Osteocyte (in vitro differentiated cells): Measurements from ENCODE around the gene MYH7. TPM values are rescaled to one million over a fixed set of nuclear protein-coding genes. Genes with fewer than 3 reads are reported as not detected.
"Not testable (repeated sequence)": the region's sequence is repeated elsewhere in the genome, so short reads cannot be mapped to it uniquely, and the experiment has no call there.

Experiments used
- DNase-seq: peaks from one replicate; pipeline ENCODE4 v3.0.0; 2021; ENCODE audit warnings: mixed read lengths; ENCODE audit not compliant: unreplicated experiment; ENCODE audit errors: extremely low spot score
- H3K27ac Mint-ChIP-seq: one replicate; pipeline ENCODE4 v1.8.0; 2021; ENCODE audit warnings: mild to moderate bottlenecking, mixed read lengths; ENCODE audit not compliant: unreplicated experiment
- H3K27me3 Mint-ChIP-seq: one replicate; pipeline ENCODE4 v1.8.0; 2021; ENCODE audit warnings: mixed read lengths; ENCODE audit not compliant: unreplicated experiment
- H3K36me3 Mint-ChIP-seq: one replicate; pipeline ENCODE4 v1.8.0; 2021; ENCODE audit warnings: mixed read lengths; ENCODE audit not compliant: unreplicated experiment
- H3K4me1 Mint-ChIP-seq: one replicate; pipeline ENCODE4 v1.8.0; 2021; ENCODE audit warnings: mixed read lengths; ENCODE audit not compliant: unreplicated experiment
- H3K4me3 Mint-ChIP-seq: one replicate; pipeline ENCODE4 v1.8.0; 2021; ENCODE audit warnings: mild to moderate bottlenecking, moderate library complexity, mixed read lengths; ENCODE audit not compliant: unreplicated experiment
- H3K9me3 Mint-ChIP-seq: one replicate; pipeline ENCODE4 v1.8.0; 2021; ENCODE audit warnings: mixed read lengths; ENCODE audit not compliant: unreplicated experiment
- total RNA-seq: library from RNA; stranded (reverse); gene quantifications from 2 replicates; pipeline ENCODE4 v1.2.1, GENCODE V29; 2021
- TF ChIP-seq, protein P1 (sequence below): fragments of 200-600 bp; sonication (generic); IDR thresholded peaks from 2 replicates; pipeline ENCODE4 v1.5.0; 2021; ENCODE audit warnings: antibody characterized with exemption, mild to moderate bottlenecking, moderate library complexity

The MYH7 gene
- total RNA-seq, 1 donor from 2014 or later: not detected

DNA sequence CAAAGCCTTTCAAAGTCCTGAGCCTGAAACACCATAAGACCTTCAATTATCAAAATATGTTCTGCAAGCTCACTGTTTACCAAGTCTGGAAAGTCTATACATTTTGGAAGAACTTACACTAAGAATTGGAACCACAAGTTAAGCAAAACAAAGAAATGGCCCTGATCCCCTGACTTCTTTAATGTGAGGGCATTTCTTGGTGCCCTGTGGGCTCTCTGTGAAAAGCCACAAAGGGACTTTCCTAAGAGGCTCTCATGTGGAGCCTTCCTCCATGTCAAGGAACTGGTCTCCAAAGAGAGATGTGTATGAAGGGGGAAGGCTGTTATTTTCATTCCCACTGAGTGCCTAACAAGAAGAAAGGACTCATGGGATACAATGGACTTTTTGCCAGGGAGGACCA lies 13.9 kb downstream of the MYH7 start:
- H3K9me3 Mint-ChIP-seq: no peaks in the 10 kb centered on the region
- TF ChIP-seq, protein P1, sequence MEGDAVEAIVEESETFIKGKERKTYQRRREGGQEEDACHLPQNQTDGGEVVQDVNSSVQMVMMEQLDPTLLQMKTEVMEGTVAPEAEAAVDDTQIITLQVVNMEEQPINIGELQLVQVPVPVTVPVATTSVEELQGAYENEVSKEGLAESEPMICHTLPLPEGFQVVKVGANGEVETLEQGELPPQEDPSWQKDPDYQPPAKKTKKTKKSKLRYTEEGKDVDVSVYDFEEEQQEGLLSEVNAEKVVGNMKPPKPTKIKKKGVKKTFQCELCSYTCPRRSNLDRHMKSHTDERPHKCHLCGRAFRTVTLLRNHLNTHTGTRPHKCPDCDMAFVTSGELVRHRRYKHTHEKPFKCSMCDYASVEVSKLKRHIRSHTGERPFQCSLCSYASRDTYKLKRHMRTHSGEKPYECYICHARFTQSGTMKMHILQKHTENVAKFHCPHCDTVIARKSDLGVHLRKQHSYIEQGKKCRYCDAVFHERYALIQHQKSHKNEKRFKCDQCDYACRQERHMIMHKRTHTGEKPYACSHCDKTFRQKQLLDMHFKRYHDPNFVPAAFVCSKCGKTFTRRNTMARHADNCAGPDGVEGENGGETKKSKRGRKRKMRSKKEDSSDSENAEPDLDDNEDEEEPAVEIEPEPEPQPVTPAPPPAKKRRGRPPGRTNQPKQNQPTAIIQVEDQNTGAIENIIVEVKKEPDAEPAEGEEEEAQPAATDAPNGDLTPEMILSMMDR: no peak
- no peaks in the 10 kb centered on the region for H3K4me1 Mint-ChIP-seq
- H3K27ac Mint-ChIP-seq: no peak overlapping the region
- peaks cover 17% of the 10 kb centered on the region for H3K27me3 Mint-ChIP-seq
- H3K4me3 Mint-ChIP-seq: no peak overlapping the region
- DNase-seq: no peak
- no peaks in the 10 kb centered on the region for H3K36me3 Mint-ChIP-seq

DNA sequence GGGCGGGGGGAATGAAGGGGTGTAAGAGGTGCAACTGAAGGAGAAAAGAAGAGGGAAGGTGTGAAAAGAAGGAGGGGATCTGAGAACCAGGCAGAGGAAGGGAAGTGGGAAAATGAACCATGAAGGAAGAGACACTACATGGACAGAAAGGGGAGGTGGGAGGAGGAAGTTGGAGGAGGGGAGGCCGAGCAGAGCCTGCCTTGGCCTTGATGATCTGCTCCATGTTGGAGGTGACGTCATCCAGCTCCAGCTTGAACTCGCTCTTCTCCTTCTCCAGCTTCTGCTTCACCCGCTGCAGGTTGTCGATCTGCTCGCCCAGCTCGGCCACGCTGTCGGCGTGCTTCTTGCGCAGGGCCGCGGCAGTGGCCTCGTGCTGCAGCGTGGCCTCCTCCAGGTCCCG lies 15.8 kb downstream of the MYH7 start:
- H3K36me3 Mint-ChIP-seq: not testable (repeated sequence)

DNA sequence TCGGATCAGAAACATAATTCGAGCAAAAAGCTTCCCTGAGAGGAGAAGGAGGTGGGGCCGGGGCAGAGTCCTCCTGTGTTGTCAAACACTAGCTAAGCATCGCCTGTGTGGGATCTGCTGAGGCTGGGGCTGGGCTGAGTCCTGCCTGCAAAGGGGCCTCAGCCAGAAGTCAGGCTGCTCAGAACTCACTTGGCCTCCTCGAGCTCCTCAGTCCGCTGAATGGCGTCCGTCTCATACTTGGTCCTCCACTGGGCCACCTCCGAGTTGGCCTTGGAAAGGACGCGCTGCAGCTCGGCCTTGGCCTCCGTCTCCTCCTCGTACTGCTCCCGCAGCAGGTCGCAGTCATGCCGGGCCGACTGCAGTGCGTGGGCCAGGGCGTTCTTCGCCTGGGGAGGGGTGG lies 17.4 kb downstream of the MYH7 start:
- no peak overlapping the region for H3K27ac Mint-ChIP-seq
- no peak overlapping the region for H3K4me3 Mint-ChIP-seq
- no peaks in the 10 kb centered on the region for H3K4me1 Mint-ChIP-seq
- no peak for DNase-seq
- no peaks in the 10 kb centered on the region for H3K36me3 Mint-ChIP-seq
- no peaks in the 10 kb centered on the region for H3K9me3 Mint-ChIP-seq
- TF ChIP-seq, protein P1: no peak
- H3K27me3 Mint-ChIP-seq: peaks cover 14% of the 10 kb centered on the region

More for the DNA sequence above, 15.8 kb downstream of the MYH7 start:
- H3K27ac Mint-ChIP-seq, H3K4me3 Mint-ChIP-seq, H3K9me3 Mint-ChIP-seq, H3K4me1 Mint-ChIP-seq, DNase-seq: not testable (repeated sequence)
- H3K27me3 Mint-ChIP-seq: peaks cover 17% of the 10 kb centered on the region

DNA sequence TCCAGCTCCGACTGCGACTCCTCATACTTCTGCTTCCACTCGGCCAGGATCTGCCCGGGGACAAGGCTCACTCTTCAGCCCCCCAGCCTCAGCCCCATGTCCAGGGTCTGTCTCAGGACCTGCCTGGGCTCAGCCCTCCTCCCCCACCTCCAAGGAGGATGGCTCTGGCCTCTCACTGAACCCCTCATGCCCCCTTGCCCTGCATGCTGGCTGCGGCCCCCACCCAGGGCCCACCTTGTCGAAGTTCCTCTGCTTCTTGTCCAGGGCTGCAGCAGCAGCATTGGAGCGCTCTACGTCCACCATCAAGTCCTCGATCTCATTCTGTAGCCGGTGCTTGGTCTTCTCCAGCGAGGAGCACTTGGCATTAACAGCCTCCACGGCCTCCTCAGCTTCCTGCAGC lies 18.2 kb downstream of the MYH7 start:
- H3K9me3 Mint-ChIP-seq, H3K36me3 Mint-ChIP-seq, H3K27ac Mint-ChIP-seq, H3K4me1 Mint-ChIP-seq, DNase-seq, H3K4me3 Mint-ChIP-seq: not testable (repeated sequence)
- H3K27me3 Mint-ChIP-seq: peaks cover 18% of the 10 kb centered on the region

DNA sequence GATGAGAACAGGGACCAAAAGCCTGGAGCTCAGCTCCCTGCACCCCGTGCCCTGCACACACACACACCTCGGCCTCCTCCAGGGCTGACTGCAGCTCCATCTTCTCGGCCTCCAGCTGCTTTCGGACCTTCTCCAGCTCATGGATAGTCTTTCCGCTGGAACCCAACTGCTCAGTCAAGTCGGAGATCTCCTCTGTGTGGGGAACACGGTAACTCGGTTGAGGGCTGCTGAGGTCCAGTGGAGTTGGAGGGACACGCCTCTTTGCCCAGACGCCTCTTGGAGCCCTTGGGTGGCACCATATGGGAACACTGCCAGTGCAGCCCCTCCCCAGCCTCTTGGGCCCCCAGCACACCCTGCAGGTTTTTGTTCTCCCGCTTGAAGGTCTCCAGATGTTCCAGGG lies 18.7 kb downstream of the MYH7 start:
- Mint-ChIP-seq H3K4me1 (no peaks in the 10 kb centered on the region), H3K9me3 (no peaks in the 10 kb centered on the region), H3K27me3 (peaks cover 19% of the 10 kb centered on the region), H3K36me3 (no peaks in the 10 kb centered on the region), H3K4me3 (no peak overlapping the region), H3K27ac (no peak overlapping the region)
- DNase-seq: no peak
- TF ChIP-seq, protein P1: no peak

DNA sequence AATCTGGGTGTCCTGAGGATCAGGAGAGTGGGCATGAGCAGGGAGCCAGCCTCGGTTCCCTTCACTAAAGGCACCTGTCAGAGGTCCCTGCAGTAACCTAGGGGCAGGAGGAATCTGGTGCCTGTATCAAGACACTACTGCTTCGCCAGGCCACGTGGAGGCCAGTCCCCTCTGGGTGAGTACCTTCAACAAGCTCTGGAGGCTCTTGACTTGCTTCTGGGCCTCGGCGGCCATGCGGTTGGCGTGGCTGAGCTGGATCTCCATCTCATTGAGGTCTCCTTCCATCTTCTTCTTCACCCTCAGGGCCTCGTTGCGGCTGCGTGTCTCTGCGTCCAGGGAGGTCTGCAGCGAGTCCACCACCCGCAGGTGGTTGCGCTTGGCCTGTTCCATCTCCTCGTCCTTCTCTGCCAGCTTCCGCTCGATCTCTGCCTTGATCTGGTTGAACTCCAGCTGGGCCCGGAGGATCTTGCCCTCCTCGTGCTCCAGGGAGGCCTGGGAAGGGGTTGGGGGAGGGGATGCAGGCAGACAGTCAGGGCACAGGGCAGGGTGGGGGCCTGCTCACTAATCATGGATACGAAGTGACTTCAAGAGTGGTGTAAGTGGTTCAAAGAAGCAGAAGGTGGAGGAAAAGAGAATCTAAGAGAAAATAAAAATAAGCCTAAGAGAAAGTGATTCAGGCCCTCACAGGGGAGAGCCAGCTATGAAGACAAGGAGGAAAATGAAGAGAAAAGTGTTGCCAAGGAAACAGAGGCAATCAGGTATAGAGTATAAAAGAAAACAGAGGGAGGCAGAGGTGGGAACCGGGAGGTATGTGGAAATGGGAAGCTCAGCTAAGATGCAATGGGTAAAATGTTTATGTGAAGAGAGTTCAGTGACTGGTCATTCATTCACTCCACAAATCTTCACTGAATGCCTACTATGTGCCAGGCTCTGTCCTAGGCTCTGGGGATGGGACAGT lies 19.4 kb downstream of the MYH7 start:
- no peaks in the 10 kb centered on the region for H3K9me3 Mint-ChIP-seq
- H3K27me3 Mint-ChIP-seq: peaks cover 22% of the 10 kb centered on the region
- TF ChIP-seq, protein P1: no peak
- no peak overlapping the region for H3K4me3 Mint-ChIP-seq
- no peak overlapping the region for H3K27ac Mint-ChIP-seq
- no peak for DNase-seq
- H3K4me1 Mint-ChIP-seq: no peaks in the 10 kb centered on the region
- no peaks in the 10 kb centered on the region for H3K36me3 Mint-ChIP-seq
